Tibial artery (tissue), 4 donors: Measurements from ENCODE around the gene ETS1.

Source experiments
- DNase-seq, 2 donors: peaks; one replicate each; pipeline ENCODE4 v3.0.0-alpha.2; 2019
- H3K27ac ChIP-seq, 2 donors: fragments of 200-600 bp; sonication (generic) in 1 of 2; 1 replicate in 1 of 2; 2 replicates in 1 of 2; pipeline ENCODE4 v1.5.1; 2018 to 2019; ENCODE audit warnings: mild to moderate bottlenecking in 1 of 2
- H3K27me3 ChIP-seq, 2 donors: fragments of 200-600 bp; sonication (generic) in 1 of 2; one replicate each; pipeline versions ENCODE4 v1.5.1 to v1.6.0; 2016 to 2019
- H3K36me3 ChIP-seq, 3 donors: fragments of 200-600 bp; sonication (generic) in 2 of 3; one replicate each; pipeline ENCODE4 v1.5.1; 2016 to 2019; ENCODE audit warnings: mild to moderate bottlenecking in 2 of 3
- H3K4me1 ChIP-seq, 4 donors: fragments of 200-600 bp; sonication (generic) in 2 of 4; 1 replicate in 3 of 4; 2 replicates in 1 of 4; pipeline ENCODE4 v1.5.1; 2016 to 2019
- H3K4me3 ChIP-seq, 2 donors: fragments of 200-600 bp; sonication (generic) in 1 of 2; 1 replicate in 1 of 2; 2 replicates in 1 of 2; pipeline ENCODE4 v1.5.1; 2018 to 2019; ENCODE audit warnings: mild to moderate bottlenecking in 2 of 2
- H3K9me3 ChIP-seq, 3 donors: fragments of 200-600 bp; sonication (generic) in 1 of 3; one replicate each; pipeline ENCODE4 v1.5.1; 2016 to 2019
- CTCF ChIP-seq, 2 experiments: fragments of 200-600 bp in 1 of 2; fragments of 450-650 bp in 1 of 2; IDR thresholded peaks; one replicate each; pipeline ENCODE4 v1.5.1; 2017 to 2019; ENCODE audit warnings: antibody characterized with exemption in 2 of 2, mild to moderate bottlenecking in 1 of 2, moderate library complexity in 1 of 2
- intact Hi-C: fragments of 100-400 bp; cut with DNase I; formaldehyde crosslinking; loops from one replicate; pipeline ENCODE4 v1.15.0; 2023; ENCODE audit warnings: low total_unique reads

Gene ETS1

DNA sequence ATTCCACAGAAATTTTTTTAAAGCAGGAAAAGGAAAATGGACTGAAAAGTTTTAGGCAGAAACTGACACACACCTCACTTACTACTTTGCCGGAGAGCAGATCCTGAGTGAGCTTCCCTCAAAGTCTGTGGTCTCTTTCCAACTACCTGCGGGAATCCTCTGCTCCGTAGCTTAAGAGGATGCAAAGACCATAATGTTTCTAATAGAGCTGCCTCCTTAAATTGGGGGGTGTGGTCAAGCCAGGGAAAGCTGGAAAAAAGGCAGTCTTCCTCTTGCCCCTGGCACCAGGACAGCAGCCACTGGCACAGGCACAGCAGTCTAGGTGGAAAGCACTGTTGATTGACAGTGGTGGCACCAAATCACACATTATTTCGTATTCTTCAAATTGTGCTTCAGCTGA is at the start of gene ETS1:
Gene ETS1, minus strand, starts transcription at position 144 of the 400 bp plus-strand sequence. CDS start 14,428 bp downstream, outside the sequence.
- H3K27ac ChIP-seq: no peak within 1 kb of the TSS

DNA sequence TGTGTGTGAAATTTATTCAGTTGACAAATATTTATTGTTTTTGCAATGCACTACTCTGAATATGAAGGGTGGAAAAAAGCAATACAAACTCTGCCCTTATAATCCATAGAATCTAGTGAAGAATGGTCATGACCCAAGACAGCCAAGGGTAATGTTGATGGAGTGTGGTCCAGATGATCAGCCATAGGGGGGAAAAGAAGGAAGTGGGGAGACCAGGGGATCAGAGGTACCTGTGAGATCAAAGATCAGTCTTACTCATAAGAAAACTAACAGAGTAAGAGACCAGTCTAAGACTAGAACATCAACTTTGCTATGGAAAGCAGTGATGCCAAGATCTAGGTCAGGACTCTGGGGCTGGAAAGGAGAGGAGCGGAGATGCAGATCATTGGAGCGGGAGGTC is 47.0 kb upstream of the ETS1 start:
- intact Hi-C loops: no loop called here
- no peak for TF ChIP-seq CTCF (IDR thresholded peaks at IDR 0.05)
- H3K4me1 ChIP-seq: peaks cover 0 to 12% (median 4%) of the 10 kb centered on the region in 4 donors
- no peak overlapping the region for H3K27ac ChIP-seq
- H3K36me3 ChIP-seq: no peaks in the 10 kb centered on the region
- H3K9me3 ChIP-seq: no peaks in the 10 kb centered on the region
- no peak overlapping the region for H3K4me3 ChIP-seq
- H3K27me3 ChIP-seq: peaks cover 0 to 15% of the 10 kb centered on the region in 2 donors
- DNase-seq: no peak

More for the DNA sequence above, at the start of gene ETS1:
- intact Hi-C loops: no loop called here
- no peaks in the 10 kb centered on the region for H3K4me1 ChIP-seq
- peaks cover 0 to 24% of the 10 kb centered on the region in 2 donors for H3K27me3 ChIP-seq
- H3K36me3 ChIP-seq: no peaks in the 10 kb centered on the region
- no peaks in the 10 kb centered on the region for H3K9me3 ChIP-seq
- peak within 1 kb of the TSS in 1 of 2 donors; percentile 15 for H3K4me3 ChIP-seq
- no peak for TF ChIP-seq CTCF (IDR thresholded peaks at IDR 0.05)
- DNase-seq: no peak

DNA sequence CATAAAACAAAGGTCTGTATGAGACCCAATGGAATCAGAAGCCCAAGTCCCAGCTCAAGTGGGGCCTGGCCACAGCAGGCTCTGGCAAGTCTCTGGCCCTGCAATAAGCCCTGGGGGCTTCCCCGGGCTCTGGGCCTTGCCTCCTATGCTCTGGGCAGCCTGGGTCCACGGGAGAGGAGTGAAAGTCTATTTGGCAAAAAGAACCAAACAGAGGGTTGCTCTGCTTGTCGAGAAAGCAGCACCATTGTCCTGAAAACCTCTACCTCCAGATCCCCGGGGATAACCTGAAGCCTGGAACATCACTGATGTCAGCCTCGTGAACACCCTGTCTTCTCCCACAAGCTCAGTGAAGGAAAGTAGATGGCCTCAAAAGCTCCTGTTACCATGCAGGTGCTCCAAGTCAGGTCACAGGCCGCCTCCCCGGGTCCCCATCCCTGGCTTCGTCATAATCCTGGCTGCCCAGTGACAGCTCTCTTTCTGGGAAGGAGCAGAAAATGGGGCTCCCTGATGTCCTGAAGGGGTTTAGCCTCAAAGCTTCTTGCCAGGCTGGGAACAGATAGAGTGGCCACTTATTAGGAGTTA is 46.1 kb upstream of the ETS1 start:
- intact Hi-C loops: loop anchor here (2.0 kb wide), 1 partner anchor 343 kb away; no protein-coding TSS in a partner anchor
- Histone ChIP-seq H3K9me3 (no peaks in the 10 kb centered on the region), H3K27me3 (peaks cover 0 to 15% of the 10 kb centered on the region in 2 donors), H3K27ac (no peak overlapping the region), H3K4me1 (peaks cover 0 to 12% (median 4%) of the 10 kb centered on the region in 4 donors), H3K4me3 (no peak overlapping the region), H3K36me3 (no peaks in the 10 kb centered on the region)
- no peak for DNase-seq
- TF ChIP-seq CTCF (IDR thresholded peaks at IDR 0.05): no peak

DNA sequence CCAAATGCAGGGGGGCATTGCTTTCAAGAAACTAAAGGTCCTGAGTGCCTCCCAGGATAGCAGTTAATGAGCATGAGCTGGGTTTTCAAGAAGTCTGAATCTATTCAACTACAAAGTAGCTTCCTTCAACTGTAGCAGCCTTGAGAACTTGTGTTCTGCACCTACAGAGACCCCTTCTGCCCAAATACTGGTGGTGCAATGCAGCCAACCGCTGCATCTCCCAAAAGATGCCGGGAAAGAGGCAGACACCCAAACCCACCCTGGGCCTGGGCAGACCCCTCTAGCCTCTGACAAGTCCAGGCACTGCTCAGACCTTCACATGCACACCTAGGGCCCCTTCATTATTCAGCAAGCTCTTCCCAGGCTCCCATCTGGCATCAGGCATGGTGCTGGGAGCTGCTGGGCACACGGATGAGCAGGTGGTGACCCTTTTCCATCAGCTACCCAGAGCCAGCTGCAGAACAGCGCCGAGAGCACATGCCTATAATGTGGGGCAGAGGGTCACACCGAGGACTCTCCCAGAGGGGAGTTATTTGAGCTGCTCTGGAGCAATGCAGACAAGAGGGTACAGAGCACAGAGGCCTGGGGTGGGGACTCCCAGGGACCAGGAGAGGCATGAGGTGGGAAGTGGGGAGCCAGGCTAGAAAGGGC is 44.9 kb upstream of the ETS1 start:
- Histone ChIP-seq H3K4me1 (peaks cover 0 to 12% (median 4%) of the 10 kb centered on the region in 4 donors), H3K27me3 (peaks cover 0 to 5% of the 10 kb centered on the region in 2 donors), H3K9me3 (no peaks in the 10 kb centered on the region), H3K27ac (no peak overlapping the region), H3K4me3 (no peak overlapping the region), H3K36me3 (no peaks in the 10 kb centered on the region)
- peak; percentile 41 to 55 for TF ChIP-seq CTCF (IDR thresholded peaks at IDR 0.05)
- intact Hi-C loops: loop anchor here (2.0 kb wide), 1 partner anchor 341 kb away; no protein-coding TSS in a partner anchor
- DNase-seq: no peak

DNA sequence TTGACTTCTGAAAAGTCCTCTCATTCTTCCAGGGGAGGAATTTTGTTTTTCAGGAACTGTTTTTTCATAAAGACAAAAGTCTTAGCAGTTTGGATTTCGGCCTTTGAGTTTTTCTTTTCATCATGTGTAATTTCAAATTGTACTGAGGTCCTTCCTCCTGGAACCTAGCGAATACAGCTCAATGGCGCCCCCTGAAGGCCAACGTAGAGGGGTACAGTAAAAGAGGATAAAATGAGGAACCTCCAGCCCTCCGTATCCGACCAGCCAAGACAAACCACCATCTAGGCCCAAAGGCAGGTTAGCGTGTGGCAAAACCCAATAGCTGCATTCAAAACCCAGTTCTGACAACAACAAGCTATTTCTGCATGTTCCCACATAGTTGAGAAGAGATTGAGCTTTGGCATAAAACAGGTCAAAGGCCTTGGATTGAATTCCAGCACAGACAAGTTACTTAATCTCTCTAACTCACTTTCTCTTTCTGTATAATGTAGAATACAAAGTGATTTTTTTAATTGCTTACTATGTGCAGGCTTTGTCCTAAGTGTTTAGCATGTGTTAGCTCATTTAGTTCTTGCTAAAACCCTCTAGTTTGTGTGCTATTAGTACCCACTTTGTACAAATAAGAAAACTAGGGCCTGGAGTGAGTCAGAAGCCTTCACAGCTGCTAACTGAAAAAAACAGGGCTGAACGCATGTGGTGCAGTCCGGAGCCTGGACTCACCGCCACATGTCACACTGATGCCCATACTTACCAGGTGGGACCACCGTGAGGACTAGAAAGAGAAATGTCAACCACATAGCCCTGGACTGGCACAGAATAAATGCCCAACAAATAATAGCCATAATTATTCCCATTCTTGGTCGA is 43.2 kb upstream of the ETS1 start:
- H3K36me3 ChIP-seq: no peaks in the 10 kb centered on the region
- TF ChIP-seq CTCF (IDR thresholded peaks at IDR 0.05): peak; percentile 83 to 93
- peaks cover 0 to 12% (median 4%) of the 10 kb centered on the region in 4 donors for H3K4me1 ChIP-seq
- peak; percentile 86 to 91 for DNase-seq
- H3K27me3 ChIP-seq: no peaks in the 10 kb centered on the region
- intact Hi-C loops: no loop called here
- no peak overlapping the region for H3K4me3 ChIP-seq
- H3K9me3 ChIP-seq: no peaks in the 10 kb centered on the region
- H3K27ac ChIP-seq: peak overlapping the region; percentile 5 to 38
